ENCODE measurements around the gene NDUFC1.

The NDUFC1 gene

GRCh38 chr4:139282721-139283075 is 19.6 kb downstream of the NDUFC1 start:
- H3K4me3 ChIP-seq (ENCODE audit: low read length): no peak overlapping the region
- no peak for DNase-seq (ENCODE audit: low read depth)
- TF ChIP-seq, protein P1, sequence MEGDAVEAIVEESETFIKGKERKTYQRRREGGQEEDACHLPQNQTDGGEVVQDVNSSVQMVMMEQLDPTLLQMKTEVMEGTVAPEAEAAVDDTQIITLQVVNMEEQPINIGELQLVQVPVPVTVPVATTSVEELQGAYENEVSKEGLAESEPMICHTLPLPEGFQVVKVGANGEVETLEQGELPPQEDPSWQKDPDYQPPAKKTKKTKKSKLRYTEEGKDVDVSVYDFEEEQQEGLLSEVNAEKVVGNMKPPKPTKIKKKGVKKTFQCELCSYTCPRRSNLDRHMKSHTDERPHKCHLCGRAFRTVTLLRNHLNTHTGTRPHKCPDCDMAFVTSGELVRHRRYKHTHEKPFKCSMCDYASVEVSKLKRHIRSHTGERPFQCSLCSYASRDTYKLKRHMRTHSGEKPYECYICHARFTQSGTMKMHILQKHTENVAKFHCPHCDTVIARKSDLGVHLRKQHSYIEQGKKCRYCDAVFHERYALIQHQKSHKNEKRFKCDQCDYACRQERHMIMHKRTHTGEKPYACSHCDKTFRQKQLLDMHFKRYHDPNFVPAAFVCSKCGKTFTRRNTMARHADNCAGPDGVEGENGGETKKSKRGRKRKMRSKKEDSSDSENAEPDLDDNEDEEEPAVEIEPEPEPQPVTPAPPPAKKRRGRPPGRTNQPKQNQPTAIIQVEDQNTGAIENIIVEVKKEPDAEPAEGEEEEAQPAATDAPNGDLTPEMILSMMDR (IDR thresholded peaks at IDR 0.05; ENCODE audit: insufficient read depth, low read depth, low read length, missing control alignments): no peak

DNA sequence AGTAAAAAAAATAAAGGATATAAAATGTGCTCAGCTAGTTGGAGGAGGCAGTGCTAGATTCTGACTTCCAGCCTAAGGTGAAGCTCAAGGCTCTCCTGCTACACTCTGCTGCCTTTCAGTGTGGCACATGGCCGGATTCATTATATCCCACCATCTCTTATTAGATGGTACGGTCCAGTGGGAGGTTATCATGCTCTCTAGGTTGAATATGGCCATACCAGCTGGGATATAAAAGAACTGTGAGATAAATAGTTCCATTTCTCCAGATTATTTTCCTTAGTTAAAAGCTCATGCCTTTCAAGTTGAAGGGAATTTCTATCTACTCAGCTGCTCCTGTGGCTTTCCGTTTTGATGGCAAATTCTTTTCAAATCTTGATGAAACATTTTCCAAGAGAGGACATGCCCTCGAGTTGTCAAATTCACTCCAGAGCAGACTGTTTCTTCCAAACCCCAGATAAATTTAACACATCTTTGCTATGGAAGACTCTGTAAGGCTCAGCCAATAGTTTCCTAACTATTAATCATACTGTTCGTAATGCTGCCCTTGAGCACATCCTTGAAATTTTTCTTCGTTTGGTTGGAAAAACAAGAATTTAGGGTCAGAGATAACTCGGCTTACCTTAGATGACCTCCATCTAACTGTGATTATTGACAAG is 20.1 kb downstream of the NDUFC1 start:
- TF ChIP-seq, protein P1 (IDR thresholded peaks at IDR 0.05; ENCODE audit: insufficient read depth, low read depth, low read length, missing control alignments): no peak
- no peak for DNase-seq (ENCODE audit: low read depth)
- no peak overlapping the region for H3K4me3 ChIP-seq (ENCODE audit: low read length)

DNA sequence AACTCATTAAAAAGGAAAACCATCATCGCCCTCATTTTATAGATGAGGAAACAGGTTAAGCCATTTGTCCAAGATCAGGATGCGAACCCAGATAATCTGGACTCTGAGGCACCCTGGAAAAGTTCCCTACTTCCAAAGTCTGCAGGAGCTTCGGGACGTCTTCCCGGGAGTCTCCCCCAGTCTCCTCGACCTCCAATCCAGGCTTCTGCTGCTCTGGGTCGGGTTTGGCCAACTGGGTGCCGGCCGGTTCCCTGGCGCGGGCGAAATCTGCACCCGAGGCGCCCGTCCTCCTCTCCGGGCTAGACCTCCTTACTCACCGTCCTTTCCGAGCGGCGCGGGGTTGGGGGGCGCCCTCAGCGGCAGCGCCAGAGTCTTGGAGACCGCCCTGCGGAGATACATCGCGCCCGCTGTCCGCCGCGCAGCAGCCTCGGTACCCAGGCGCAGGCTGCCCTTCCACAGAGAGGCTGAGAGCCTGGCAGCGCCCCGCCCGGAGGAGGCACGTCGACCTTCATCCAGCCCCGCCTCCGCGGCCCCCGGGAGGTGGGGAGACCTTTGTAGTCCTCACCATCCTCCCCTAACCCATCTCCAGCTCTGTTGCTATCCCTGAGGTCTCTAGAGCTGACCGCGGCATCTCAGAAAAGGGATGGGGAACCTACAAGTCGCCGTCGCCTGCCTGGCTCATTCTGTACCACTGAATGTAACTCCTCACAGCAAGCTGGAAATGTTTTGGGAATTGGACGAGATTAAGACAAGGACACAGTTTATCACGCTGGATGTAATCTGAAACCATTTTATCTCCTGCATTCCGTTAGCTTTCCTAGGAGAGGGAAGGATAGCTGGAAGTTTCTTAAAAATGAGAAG is 22.3 kb downstream of the NDUFC1 start, which contains the start of gene MGARP:
TSS of gene MGARP (minus strand) at position 466 of the 861 bp plus-strand sequence. CDS start at position 399, 67 bp downstream.
- peak; percentile 44 for DNase-seq (ENCODE audit: low read depth)
- peak within 1 kb of the TSS; percentile 44 for H3K4me3 ChIP-seq (ENCODE audit: low read length)
- TF ChIP-seq, protein P1 (IDR thresholded peaks at IDR 0.05; ENCODE audit: insufficient read depth, low read depth, low read length, missing control alignments): no peak

- no peak for DNase-seq (ENCODE audit: low read depth)
- H3K4me3 ChIP-seq (ENCODE audit: low read length): peak overlapping the region; percentile 44
Observed at GRCh38 chr4:139278912-139279759, 23.1 kb downstream of the NDUFC1 start.

GRCh38 chr4:139278485-139278884 is 23.8 kb downstream of the NDUFC1 start:
- TF ChIP-seq, protein P1 (IDR thresholded peaks at IDR 0.05; ENCODE audit: insufficient read depth, low read depth, low read length, missing control alignments): no peak
- no peak overlapping the region for H3K4me3 ChIP-seq (ENCODE audit: low read length)
- DNase-seq (ENCODE audit: low read depth): no peak

More at GRCh38 chr4:139278912-139279759, 23.1 kb downstream of the NDUFC1 start:
- TF ChIP-seq, protein P1 (IDR thresholded peaks at IDR 0.05; ENCODE audit: insufficient read depth, low read depth, low read length, missing control alignments): no peak

GRCh38 chr4:139275281-139275735 is 27.0 kb downstream of the NDUFC1 start:
- DNase-seq (ENCODE audit: low read depth): no peak
- TF ChIP-seq, protein P1 (IDR thresholded peaks at IDR 0.05; ENCODE audit: insufficient read depth, low read depth, low read length, missing control alignments): no peak

More at GRCh38 chr4:139275281-139275735, 27.0 kb downstream of the NDUFC1 start:
- no peak overlapping the region for H3K4me3 ChIP-seq (ENCODE audit: low read length)

All from epithelial cell of esophagus (primary cell).